T-helper 22 cell (primary cell): ENCODE data around the gene SOAT2.
"Not testable (repeated sequence)": the region's sequence is repeated elsewhere in the genome, so short reads cannot be mapped to it uniquely, and the experiment has no call there.

Experiments used
- DNase-seq: peaks from one replicate; pipeline ENCODE4 v3.0.0-alpha.2; 2020; ENCODE audit warnings: low read depth

Gene SOAT2

GRCh38 chr12:53079226-53080117 lies 23.8 kb upstream of the SOAT2 start, which contains the start of gene SPRYD3:
Gene SPRYD3, minus strand, starts transcription at chr12:53079390. Its CDS starts 57 bp downstream, at chr12:53079333.
- DNase-seq, result peak; percentile 95

- no peak for DNase-seq
Measured at GRCh38 chr12:53082637-53083175, 20.6 kb upstream of the SOAT2 start.

- DNase-seq, result no peak
Measured at GRCh38 chr12:53086361-53086760, 16.9 kb upstream of the SOAT2 start.

- DNase-seq, result no peak
Measured at GRCh38 chr12:53090105-53090504, 13.2 kb upstream of the SOAT2 start.

GRCh38 chr12:53090554-53090953 lies 12.7 kb upstream of the SOAT2 start:
- no peak for DNase-seq

GRCh38 chr12:53091756-53092155 lies 11.5 kb upstream of the SOAT2 start:
- no peak for DNase-seq

GRCh38 chr12:53093777-53094393 lies 9.4 kb upstream of the SOAT2 start:
- no peak for DNase-seq

- DNase-seq, result no peak
Measured at GRCh38 chr12:53094394-53094787, 8.9 kb upstream of the SOAT2 start.

GRCh38 chr12:53094796-53095595 lies 8.3 kb upstream of the SOAT2 start:
- not testable (repeated sequence) for DNase-seq

- not testable (repeated sequence) for DNase-seq
Measured at GRCh38 chr12:53095596-53095895, 7.7 kb upstream of the SOAT2 start.

GRCh38 chr12:53096089-53096741 lies 7.1 kb upstream of the SOAT2 start:
- DNase-seq, result no peak

- no peak for DNase-seq
Measured at GRCh38 chr12:53096759-53097158, 6.5 kb upstream of the SOAT2 start.

- no peak for DNase-seq
Measured at GRCh38 chr12:53097207-53097563, 6.1 kb upstream of the SOAT2 start.

- peak; percentile 34 for DNase-seq
Measured at GRCh38 chr12:53097564-53098353, 5.5 kb upstream of the SOAT2 start, which contains the start of gene IGFBP6. Gene IGFBP6, plus strand, starts transcription at chr12:53097667. Its CDS starts 51 bp downstream, at chr12:53097718.

- no peak for DNase-seq
Measured at GRCh38 chr12:53098354-53098981, 4.8 kb upstream of the SOAT2 start.

- DNase-seq, result peak; percentile 67
Measured at GRCh38 chr12:53099071-53099882, 4.0 kb upstream of the SOAT2 start.

GRCh38 chr12:53100466-53101151 lies 2.7 kb upstream of the SOAT2 start:
- DNase-seq, result no peak

GRCh38 chr12:53101266-53101665 lies 2.0 kb upstream of the SOAT2 start:
- DNase-seq, result no peak
